Measurements from ENCODE around the gene STK38.
"Not testable (repeated sequence)": the region's sequence is repeated elsewhere in the genome, so short reads cannot be mapped to it uniquely, and the experiment has no call there.

STK38 gene

DNA sequence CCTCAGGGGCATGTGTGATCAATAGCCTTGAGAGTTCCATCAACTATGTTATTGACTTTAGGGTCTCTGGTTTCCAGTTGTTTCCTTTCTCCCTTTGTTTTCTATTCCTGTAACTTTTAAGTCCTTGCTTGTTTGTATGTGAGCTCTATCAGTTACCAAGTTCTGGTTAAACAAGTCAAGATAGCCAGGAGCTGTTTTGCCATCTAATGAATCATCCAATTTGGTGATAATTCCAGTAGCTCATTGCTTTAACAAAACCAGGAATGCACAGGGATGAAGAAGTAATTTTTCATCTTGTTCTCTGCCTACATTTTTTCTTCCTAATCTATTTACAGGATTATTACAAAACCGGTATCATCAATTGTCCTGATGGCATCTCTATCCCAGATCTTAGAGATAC is 68.0 kb downstream of the STK38 start:
- no peak for FAIRE-seq

DNA sequence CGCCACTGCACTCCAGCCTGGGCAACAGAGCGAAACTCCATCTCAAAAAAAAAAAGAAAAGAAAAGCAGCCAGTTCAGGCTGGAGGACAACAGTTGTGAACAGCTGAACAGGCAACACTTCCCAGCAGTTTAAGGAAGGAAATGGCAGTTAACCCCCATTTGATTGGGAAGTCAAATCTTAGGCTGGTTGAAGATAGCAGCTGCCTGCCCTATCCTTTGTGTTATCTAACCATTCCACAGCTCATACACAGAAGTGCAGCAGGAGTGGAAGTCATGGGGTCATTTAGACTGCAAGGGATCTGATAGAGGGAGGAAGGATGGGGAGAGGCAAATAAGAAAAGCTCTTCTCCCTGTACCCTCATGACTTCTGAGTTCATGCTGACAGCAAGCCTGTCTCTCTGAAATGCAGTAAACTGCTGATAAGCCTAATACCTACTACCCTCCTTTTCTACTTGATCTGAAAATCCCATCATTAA is 69.2 kb downstream of the STK38 start:
- FAIRE-seq: no peak

DNA sequence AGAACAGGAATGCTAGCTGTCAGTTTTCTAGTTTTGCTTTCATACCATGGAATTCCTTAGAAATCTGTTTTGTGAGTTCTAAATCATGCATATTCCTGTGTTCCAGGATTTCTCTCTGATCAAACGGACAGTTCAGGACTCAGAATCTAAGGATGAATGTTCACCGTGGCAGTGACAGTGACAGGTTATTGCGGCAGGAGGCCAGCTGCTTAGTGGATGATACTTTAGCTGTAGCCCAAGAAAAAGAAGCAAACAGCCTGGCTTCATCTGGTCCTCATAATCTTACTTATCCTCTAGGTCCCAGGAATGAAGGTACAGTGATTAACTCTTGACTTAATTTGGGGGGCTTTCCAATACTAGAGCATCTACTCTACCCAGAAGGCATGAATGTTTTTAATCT is 77.3 kb downstream of the STK38 start:
- no peak for FAIRE-seq

DNA sequence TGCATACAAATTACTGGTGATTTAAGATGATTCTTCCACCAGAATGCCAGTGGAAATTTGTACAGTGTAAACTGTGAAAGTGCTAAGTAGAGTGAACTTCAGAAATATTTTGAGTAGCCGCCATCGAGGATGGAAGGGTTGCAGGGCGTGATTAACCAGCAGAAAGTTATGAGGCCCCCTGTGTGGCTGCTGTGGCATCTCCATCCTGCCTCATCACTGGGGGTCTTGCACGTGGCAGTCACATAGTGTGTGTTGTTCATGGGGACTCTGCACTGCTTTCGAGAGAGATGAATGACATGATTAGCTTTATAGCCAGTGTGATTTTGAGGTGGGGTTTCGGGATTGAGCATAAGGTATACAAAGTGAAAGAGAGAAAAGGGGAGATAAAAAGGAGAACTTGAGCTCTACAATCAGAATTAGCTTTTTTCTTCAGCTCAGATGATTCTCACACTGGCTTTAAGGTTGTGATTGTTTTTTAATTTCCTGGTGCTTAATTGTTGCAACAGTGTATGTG is 78.1 kb downstream of the STK38 start:
- no peak for FAIRE-seq

DNA sequence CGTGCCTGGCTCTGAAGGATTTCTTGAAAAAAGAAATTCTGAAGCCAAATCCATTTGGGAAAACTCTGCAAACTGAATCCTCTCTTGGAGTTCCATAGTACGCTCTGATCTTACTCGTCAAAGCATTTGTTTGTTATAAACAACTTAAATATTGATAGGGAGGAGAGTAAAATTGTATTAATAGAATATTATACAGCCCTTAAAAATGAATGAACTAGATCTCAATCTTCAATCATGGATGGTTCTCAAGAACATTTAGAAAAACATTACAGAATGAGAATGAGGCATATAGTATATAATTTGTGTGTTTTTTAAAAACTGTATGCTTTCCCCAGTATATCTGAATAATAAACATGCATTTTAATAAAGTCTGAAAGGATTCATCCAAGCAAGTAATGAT is 79.7 kb downstream of the STK38 start:
- no peak for FAIRE-seq

DNA sequence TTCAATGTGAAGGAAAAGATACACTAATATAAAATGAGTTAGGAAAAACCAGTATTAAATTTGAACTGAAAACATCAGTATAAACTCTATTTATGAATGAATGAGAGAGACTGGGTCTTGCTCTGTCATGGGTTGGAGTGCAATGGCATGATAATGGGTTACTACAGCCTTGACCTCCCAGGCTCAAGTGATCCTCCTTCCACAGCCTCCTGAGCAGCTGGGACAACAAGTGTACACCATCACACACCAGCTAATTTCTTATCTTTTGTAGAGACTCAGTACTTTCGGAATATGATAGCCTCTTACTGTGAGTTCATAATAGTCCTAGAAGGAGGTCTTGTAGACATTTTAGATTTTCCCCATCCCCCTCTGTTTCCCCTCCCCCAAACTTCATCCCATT is 83.0 kb downstream of the STK38 start:
- FAIRE-seq: no peak

DNA sequence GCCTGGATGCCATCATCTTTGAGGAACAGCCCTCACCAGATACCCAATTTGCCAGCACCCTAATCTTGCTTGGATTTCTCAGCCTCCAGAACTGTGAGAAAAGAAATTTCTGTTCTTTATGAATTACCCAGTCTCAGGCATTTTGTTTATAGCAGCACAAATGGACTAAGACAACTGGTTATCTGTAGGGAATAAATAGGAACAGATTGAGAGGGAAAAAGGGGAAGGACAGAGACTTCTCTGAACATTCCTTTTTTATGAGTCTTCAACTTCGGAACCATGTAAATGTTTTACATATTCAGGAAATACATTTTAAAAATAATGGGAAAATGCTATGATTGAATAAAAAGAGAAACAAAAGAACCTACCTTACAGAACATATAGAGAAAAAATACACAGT is 83.6 kb downstream of the STK38 start:
- no peak for FAIRE-seq

DNA sequence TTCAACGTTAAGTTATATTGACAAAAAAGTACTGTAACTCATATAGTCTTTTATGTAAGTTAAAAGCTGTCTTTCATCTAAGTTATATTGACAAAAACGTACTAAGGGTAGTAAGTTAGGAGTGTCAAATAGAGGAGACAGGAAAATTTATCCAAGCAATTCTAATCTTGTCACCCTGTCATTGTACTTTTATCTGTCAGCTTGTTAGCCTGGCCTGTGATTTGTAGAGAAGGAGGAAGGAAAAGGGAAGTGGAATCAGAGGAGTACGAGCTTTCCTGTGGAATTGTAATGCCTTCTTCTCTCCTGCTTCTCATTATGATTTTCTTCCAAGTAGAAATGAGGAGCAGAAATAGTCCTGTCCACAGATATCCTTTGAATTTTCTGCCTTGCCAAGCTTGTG is 85.6 kb downstream of the STK38 start:
- no peak for FAIRE-seq

DNA sequence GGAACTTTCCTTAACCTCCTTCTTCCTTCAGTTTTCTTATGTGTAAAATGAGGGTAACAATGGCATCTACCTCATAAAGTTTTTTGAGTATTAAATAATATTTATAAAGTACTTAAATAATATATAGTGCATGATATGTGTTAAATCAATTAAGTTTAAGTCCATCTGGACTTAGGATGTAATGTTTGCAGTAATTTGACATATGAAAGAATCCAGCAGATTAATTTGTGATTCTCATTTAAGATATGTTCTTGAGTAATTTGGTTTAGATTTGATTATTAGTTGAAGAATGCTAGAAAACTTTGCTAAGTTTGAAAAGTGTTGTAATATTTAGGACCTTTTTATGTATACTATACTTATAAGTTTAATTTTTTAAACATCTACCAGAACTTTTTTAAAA is 86.4 kb downstream of the STK38 start:
- FAIRE-seq: peak; percentile 86

DNA sequence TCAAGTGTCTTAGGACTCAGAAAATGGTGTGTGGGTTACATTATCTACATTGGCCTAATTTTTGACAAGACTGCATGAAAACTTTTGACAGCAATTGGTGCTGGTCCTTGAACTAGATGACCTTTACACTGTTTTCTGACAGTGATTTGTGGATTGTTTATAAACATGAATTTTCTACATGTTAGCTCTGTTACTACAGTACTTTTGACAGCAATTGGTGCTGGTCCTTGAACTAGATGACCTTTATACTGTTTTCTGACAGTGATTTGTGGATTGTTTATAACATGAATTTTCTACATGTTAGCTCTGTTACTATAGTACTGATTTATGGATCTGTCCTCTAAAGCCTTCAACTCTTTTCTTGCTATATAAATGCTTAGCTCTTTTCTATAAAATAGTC is 87.8 kb downstream of the STK38 start:
- FAIRE-seq: no peak

DNA sequence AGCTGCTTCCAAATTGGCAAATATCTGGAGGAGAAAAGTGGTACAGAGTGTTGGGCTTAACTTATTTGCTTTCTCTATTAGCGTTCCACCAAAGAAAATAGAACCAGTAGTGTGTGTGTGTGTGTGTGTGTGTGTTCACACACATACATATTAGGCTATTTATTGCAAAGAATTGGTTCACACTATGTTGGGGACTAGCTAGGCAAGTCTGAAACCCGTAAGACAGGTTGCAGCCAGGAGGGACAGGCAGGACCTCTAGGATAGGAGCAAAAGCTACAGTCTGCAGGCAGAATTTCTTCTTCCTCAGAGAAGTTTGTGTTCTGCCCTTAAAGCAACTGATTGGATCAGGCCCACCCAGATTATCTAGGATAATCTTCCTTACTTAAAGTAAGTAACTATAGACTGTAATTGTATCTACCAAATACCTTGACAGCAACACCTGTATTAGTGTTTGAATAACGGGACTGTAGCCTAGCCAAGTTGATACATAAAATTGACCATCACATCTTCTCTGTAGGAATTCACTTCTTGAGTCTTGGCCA is 91.7 kb downstream of the STK38 start:
- no peak for FAIRE-seq

DNA sequence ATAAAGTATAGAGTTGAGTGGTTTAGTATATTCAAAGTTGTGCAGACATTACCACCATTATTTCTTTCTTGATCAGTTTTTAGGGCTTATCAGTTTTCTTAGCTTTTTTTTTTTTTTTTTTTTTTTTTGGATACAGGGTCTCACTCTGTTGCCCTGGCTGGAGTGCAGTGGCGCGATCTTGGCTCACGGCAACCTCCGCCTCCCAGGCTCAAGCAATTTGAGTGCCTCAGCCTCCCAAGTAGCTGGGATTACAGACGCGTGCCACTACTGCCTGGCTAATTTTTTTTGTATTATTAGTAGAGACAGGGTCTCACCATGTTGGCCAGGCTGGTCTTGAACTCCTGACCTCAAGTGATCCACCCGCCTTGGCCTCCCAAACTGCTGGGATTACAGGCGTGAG is 94.4 kb downstream of the STK38 start:
- not testable (repeated sequence) for FAIRE-seq

DNA sequence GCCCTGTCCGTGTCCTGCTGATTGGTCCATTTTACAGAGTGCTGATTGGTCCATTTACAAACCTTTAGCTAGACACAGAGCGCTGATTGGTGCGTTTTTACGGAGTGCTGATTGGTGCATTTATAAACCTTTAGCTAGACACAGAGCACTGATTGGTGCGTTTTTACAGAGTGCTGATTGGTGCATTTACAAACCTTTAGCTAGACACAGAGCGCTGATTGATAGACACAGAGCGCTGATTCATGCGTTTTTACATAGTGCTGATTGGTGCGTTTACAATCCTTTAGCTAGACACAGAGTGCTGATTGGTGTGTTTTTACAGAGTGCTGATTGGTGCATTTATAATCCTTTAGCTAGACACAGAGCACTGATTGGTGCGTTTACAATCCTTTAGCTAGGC is 98.1 kb downstream of the STK38 start:
- FAIRE-seq: not testable (repeated sequence)

DNA sequence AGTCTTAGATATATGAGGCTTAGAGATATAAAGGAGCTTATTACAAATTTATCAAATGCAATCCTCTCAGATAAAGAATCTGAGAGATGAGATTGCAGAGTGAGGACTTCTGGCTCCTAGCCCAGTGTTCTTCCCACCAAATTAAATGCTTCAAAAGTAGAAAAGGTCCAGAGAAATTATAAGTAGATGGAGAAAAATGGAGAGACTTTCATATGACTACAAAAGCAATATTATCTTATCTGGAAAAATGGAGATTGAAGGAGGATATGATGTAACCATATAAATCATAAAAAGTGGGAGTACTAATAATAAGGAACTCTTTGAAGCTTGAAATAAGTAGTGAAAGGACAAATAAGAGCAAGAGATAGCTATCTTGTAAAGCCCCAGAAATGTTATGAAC is 101.7 kb downstream of the STK38 start:
- FAIRE-seq: no peak

DNA sequence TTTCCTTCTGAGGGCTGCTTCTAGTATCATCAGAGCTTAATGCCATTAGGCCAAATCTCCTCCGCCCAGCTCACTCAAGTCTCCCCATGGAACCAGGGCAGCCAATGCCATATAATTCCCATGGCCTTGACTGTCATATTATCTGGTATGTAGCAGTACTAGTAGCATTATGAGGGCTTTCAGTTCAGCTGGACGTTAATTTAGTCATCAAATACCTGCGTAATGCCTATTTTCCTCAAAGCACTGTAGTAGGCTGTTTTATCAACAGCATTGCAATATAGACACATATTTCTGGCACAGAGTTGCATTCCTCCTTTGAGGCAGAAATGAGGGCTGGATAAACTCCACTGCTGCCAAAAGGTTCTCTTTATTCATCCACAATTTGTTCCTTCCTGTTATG is 102.8 kb downstream of the STK38 start:
- no peak for FAIRE-seq

Measured in A204.1 (cell line).